GM12878 (cell line): Measurements from ENCODE around the gene DTNBP1. TPM values are rescaled to one million over a fixed set of nuclear protein-coding genes. Genes with fewer than 3 reads are reported as not detected.

Experiments used
- ATAC-seq: fragments of 200-7000 bp; cut with Tn5 transposase; 3 replicates; pipeline ENCODE4 v1.9.1; 2020; ENCODE audit warnings: mild to moderate bottlenecking, moderate library complexity
- BruUV-seq: library from RNA; stranded (reverse); fragments of 400-500 nt; replicated peaks from 2 replicates; lab custom pipeline; 2021; lab: Mats Ljungman, UMichigan
- CTCF ChIA-PET: fragments of 300-600 bp; sonication (Branson Sonifier 250); formaldehyde crosslinking; extraction: SDS; loops from one replicate; lab custom pipeline; 2021; ENCODE audit warnings: inconsistent platforms; lab: Yijun Ruan, JAX
- POLR2A ChIA-PET: fragments of 350-600 bp; formaldehyde crosslinking; extraction: SDS; loops from one replicate; lab custom pipeline; 2021; ENCODE audit warnings: inconsistent platforms; lab: Charles Lee
- RAD21 ChIA-PET: fragments of 300-600 bp; sonication (Branson Sonifier 250); formaldehyde crosslinking; loops from one replicate; lab custom pipeline; 2023; ENCODE audit warnings: antibody characterized with exemption; ENCODE audit not compliant: unreplicated experiment; lab: Charles Lee
- SMC1A ChIA-PET: fragments of 300-600 bp; sonication (Branson Sonifier 250); formaldehyde crosslinking; loops from one replicate; lab custom pipeline; 2023; ENCODE audit not compliant: unreplicated experiment, uncharacterized antibody; lab: Charles Lee
- DNase-seq: peaks from one replicate; pipeline ENCODE4 v3.0.0-alpha.2; 2011; ENCODE audit warnings: low read depth, low spot score
- FAIRE-seq: peaks from 3 replicates; lab custom pipeline; 2011; peaks lifted over from hg19 to GRCh38; lab: Jason Lieb, UNC
- H2AFZ ChIP-seq: 2 replicates; pipeline ENCODE4 v1.6.0; 2011; ENCODE audit warnings: low read depth, low read length, control low read depth; ENCODE audit not compliant: control insufficient read depth
- H3K27ac ChIP-seq: 2 replicates; pipeline ENCODE4 v1.5.1; 2011; ENCODE audit warnings: control low read depth; ENCODE audit not compliant: control insufficient read depth, insufficient read depth
- H3K27me3 ChIP-seq, 2 experiments: replicated peaks in 1 of 2; 2 replicates each; pipeline versions ENCODE4 v1.6.0 to v1.6.1; 2011; ENCODE audit warnings: low read length in 1 of 2; ENCODE audit not compliant: control insufficient read depth in 2 of 2, insufficient read depth in 2 of 2
- H3K36me3 ChIP-seq, 2 experiments: 2 replicates each; pipeline ENCODE4 v1.5.1; 2011; ENCODE audit warnings: low read length in 1 of 2; ENCODE audit not compliant: control insufficient read depth in 2 of 2, insufficient read depth in 2 of 2
- H3K4me1 ChIP-seq: 2 replicates; pipeline ENCODE4 v1.6.1; 2011; ENCODE audit warnings: mild to moderate bottlenecking, low read length, moderate library complexity, mixed read lengths; ENCODE audit not compliant: control insufficient read depth, insufficient read depth
- H3K4me2 ChIP-seq: 2 replicates; pipeline ENCODE4 v1.6.0; 2011; ENCODE audit warnings: control low read depth; ENCODE audit not compliant: control insufficient read depth, insufficient read depth
- H3K4me3 ChIP-seq: fragments of 200-600 bp; sonication (generic); 2 replicates; pipeline ENCODE4 v1.5.1; 2016
- H3K79me2 ChIP-seq: 2 replicates; pipeline ENCODE4 v1.6.0; 2011; ENCODE audit warnings: low read length; ENCODE audit not compliant: control insufficient read depth, insufficient read depth
- H3K9ac ChIP-seq: 2 replicates; pipeline ENCODE4 v1.8.0; 2011; ENCODE audit warnings: low read length, control low read depth, mixed read lengths; ENCODE audit not compliant: control insufficient read depth, insufficient read depth
- H3K9me3 ChIP-seq: replicated peaks from 3 replicates; pipeline ENCODE4 v1.5.1; 2011; ENCODE audit warnings: mild to moderate bottlenecking, low read length; ENCODE audit not compliant: control insufficient read depth, insufficient read depth
- H4K20me1 ChIP-seq: 2 replicates; pipeline ENCODE4 v1.6.0; 2011; ENCODE audit not compliant: control insufficient read depth, insufficient read depth
- BHLHE40 ChIP-seq, 2 experiments: fragments of 450-650 bp in 1 of 2; IDR thresholded peaks; 2 replicates each; pipeline ENCODE4 v1.6.1; 2011 to 2017; ENCODE audit warnings: low read depth in 2 of 2, borderline replicate concordance in 1 of 2, improper control_type of control experiment in 1 of 2, low read length in 1 of 2, mild to moderate bottlenecking in 1 of 2
- CREB1 ChIP-seq: IDR thresholded peaks from 2 replicates; pipeline ENCODE4 v1.6.1; 2012; ENCODE audit warnings: low read depth, mild to moderate bottlenecking, inconsistent platforms
- HSF1 ChIP-seq: fragments of 150-350 bp; IDR thresholded peaks from 2 replicates; pipeline ENCODE4 v1.6.1; 2014; ENCODE audit warnings: mild to moderate bottlenecking, low read depth, low read length
- JUND ChIP-seq: IDR thresholded peaks from 2 replicates; pipeline ENCODE4 v1.6.1; 2012; ENCODE audit warnings: low read depth, mild to moderate bottlenecking, low read length, improper control_type of control experiment, moderate library complexity
- TAF1 ChIP-seq: IDR thresholded peaks from 2 replicates; pipeline ENCODE4 v1.6.1; 2011; ENCODE audit warnings: mild to moderate bottlenecking, low read depth, low read length, borderline replicate concordance
- WRNIP1 ChIP-seq: IDR thresholded peaks from 2 replicates; pipeline ENCODE4 v1.6.1; 2011; ENCODE audit warnings: low read depth, low read length, improper control_type of control experiment, borderline replicate concordance
- ZNF622 ChIP-seq: fragments of 450-650 bp; IDR thresholded peaks from 2 replicates; pipeline ENCODE4 v1.6.1; 2017; ENCODE audit warnings: mild to moderate bottlenecking, inconsistent platforms
- WGBS: methylation state at CpG from one replicate; pipeline ENCODE4 v1.1.6; 2016; ENCODE audit warnings: low lambda C conversion rate; ENCODE audit not compliant: insufficient replicate concordance, insufficient coverage; ENCODE audit errors: missing lambda C conversion rate; 5-methylcytosine and 5-hydroxymethylcytosine counted together
- in situ Hi-C: fragments of 300-500 bp; cut with MboI; formaldehyde crosslinking; loops from 9 replicates; pipeline ENCODE4 v1.14.3; 2018; ENCODE audit warnings: mixed read lengths
- intact Hi-C: fragments of 100-400 bp; cut with micrococcal nuclease; formaldehyde crosslinking; loops from one replicate; pipeline ENCODE4 v1.14.2; 2022; ENCODE audit not compliant: unreplicated experiment
- polyA plus RNA-seq, 11 experiments: library from polyadenylated mRNA; depleted of rRNA in 4 of 11; unstranded in 6 of 11; stranded (reverse) in 5 of 11; fragments of >200 nt; fragmentation: Nextera tagmentation in 4 of 11; fragmentation: Illumina TruSeq in 1 of 11; extraction: Ambion mirVana in 4 of 11; extraction: Trizol in 1 of 11; gene quantifications; 1 replicate in 1 of 11; 2 replicates in 10 of 11; pipeline versions ENCODE4 v1.2.1 to v1.2.3, GENCODE V29; 2011 to 2016; ENCODE audit warnings: inconsistent platforms in 2 of 11, missing spikeins in 2 of 11, low read depth in 1 of 11
- total RNA-seq, 4 experiments: library from RNA; depleted of rRNA in 3 of 4; stranded (reverse); fragments of >200 nt in 3 of 4; fragmentation: Illumina TruSeq in 1 of 4; extraction: Trizol in 1 of 4; gene quantifications; 2 replicates each; pipeline versions ENCODE4 v1.2.1 to v1.2.3, GENCODE V29; 2013 to 2021
- TF ChIP-seq, protein P1 (sequence below): IDR thresholded peaks from 2 replicates; pipeline ENCODE4 v1.6.1; 2012; ENCODE audit warnings: low read depth, low read length, improper control_type of control experiment
- TF ChIP-seq, protein P2 (sequence below), 3 experiments: IDR thresholded peaks in 2 of 3; conservative IDR thresholded peaks in 1 of 3; 2 replicates each; pipeline ENCODE4 v1.5.1; 2011; ENCODE audit warnings: low read depth in 3 of 3, low read length in 3 of 3, mild to moderate bottlenecking in 3 of 3, control low read depth in 2 of 3, moderate library complexity in 2 of 3, inconsistent platforms in 1 of 3, mixed read lengths in 1 of 3; ENCODE audit not compliant: control insufficient read depth in 2 of 3, insufficient read depth in 1 of 3; ENCODE audit errors: extremely low read depth in 1 of 3
- TF ChIP-seq, protein P3 (sequence below): IDR thresholded peaks from 2 replicates; pipeline ENCODE4 v1.6.1; 2011; ENCODE audit warnings: borderline replicate concordance, low read depth, mild to moderate bottlenecking, moderate library complexity, mixed read lengths, low read length; ENCODE audit not compliant: insufficient read depth; ENCODE audit errors: extremely low read length

Gene DTNBP1
- total and polyA plus RNA-seq, 10 of the 15 experiments (the other 5 are each of a cell fraction or from before 2014, with no cell fraction given), result 7.1 to 40.3 (median 20.1) TPM

GRCh38 chr6:15535495-15536197, 127.2 kb downstream of the DTNBP1 start:
- ChIA-PET CTCF (interaction anchor here (1.1 to 1.2 kb wide), 3 partner anchors 9 to 79 kb away, joined by 3 to 5 read pairs (median 3); no protein-coding TSS in a partner anchor), RAD21 (interaction anchor here (0.8 to 1.6 kb wide), 2 partner anchors 85 to 271 kb away, joined by 3 read pairs; no protein-coding TSS in a partner anchor), POLR2A (no interaction called here), SMC1A (interaction anchor here (0.7 to 2.1 kb wide), 6 partner anchors 9 to 88 kb away, joined by 3 to 8 read pairs (median 4); no protein-coding TSS in a partner anchor)
- no peak for DNase-seq
- no peak for ATAC-seq
- Histone ChIP-seq H3K79me2 (no peaks in the 10 kb centered on the region), H3K27ac (no peak overlapping the region), H3K4me2 (no peak overlapping the region), H3K4me1 (no peaks in the 10 kb centered on the region), H3K9me3 (no peaks in the 10 kb centered on the region; the same call in 2 of the 3 replicates), H3K36me3 (peaks cover 0 to 4% of the 10 kb centered on the region in 2 experiments; a peak in 3 of 4 replicates), H4K20me1 (no peaks in the 10 kb centered on the region), H2AFZ (no peak overlapping the region), H3K27me3 (no peaks in the 10 kb centered on the region), H3K9ac (no peak overlapping the region), H3K4me3 (no peak overlapping the region)
- in situ Hi-C loops (no loop called here), intact Hi-C loops (no loop called here)
- no peak for FAIRE-seq
- 93% methylated on average over 3 of the region's 3 CpGs for WGBS
- BruUV-seq, result no TSS peak
- TF ChIP-seq JUND (no peak), WRNIP1 (no peak), ZNF622 (no peak), TAF1 (no peak), HSF1 (no peak), BHLHE40 (IDR thresholded peaks at IDR 0.05; ENCODE audit: borderline replicate concordance in 1 of 2, low read depth in 2 of 2, low read length in 1 of 2) (no peak), CREB1 (no peak)
- TF ChIP-seq, protein P1, sequence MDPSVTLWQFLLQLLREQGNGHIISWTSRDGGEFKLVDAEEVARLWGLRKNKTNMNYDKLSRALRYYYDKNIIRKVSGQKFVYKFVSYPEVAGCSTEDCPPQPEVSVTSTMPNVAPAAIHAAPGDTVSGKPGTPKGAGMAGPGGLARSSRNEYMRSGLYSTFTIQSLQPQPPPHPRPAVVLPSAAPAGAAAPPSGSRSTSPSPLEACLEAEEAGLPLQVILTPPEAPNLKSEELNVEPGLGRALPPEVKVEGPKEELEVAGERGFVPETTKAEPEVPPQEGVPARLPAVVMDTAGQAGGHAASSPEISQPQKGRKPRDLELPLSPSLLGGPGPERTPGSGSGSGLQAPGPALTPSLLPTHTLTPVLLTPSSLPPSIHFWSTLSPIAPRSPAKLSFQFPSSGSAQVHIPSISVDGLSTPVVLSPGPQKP, result no peak
- TF ChIP-seq, protein P2, sequence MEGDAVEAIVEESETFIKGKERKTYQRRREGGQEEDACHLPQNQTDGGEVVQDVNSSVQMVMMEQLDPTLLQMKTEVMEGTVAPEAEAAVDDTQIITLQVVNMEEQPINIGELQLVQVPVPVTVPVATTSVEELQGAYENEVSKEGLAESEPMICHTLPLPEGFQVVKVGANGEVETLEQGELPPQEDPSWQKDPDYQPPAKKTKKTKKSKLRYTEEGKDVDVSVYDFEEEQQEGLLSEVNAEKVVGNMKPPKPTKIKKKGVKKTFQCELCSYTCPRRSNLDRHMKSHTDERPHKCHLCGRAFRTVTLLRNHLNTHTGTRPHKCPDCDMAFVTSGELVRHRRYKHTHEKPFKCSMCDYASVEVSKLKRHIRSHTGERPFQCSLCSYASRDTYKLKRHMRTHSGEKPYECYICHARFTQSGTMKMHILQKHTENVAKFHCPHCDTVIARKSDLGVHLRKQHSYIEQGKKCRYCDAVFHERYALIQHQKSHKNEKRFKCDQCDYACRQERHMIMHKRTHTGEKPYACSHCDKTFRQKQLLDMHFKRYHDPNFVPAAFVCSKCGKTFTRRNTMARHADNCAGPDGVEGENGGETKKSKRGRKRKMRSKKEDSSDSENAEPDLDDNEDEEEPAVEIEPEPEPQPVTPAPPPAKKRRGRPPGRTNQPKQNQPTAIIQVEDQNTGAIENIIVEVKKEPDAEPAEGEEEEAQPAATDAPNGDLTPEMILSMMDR (IDR thresholded peaks at IDR 0.05 in 2 of 3, conservative IDR thresholded peaks at IDR 0.05 in 1 of 3; ENCODE audit: control insufficient read depth in 2 of 3, extremely low read depth in 1 of 3, insufficient read depth in 1 of 3, low read depth in 3 of 3, low read length in 3 of 3), result no peak
- TF ChIP-seq, protein P3, sequence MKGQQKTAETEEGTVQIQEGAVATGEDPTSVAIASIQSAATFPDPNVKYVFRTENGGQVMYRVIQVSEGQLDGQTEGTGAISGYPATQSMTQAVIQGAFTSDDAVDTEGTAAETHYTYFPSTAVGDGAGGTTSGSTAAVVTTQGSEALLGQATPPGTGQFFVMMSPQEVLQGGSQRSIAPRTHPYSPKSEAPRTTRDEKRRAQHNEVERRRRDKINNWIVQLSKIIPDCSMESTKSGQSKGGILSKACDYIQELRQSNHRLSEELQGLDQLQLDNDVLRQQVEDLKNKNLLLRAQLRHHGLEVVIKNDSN, result no peak
